PC-3 (cell line): ENCODE measurements around the gene LSMEM2.

ENCODE experiments used
- EZH2 ChIP-seq: fragments of 300-600 bp; sonication (generic); IDR thresholded peaks from one replicate; pipeline ENCODE4 v1.6.1; 2017; ENCODE audit warnings: antibody characterized with exemption, mild to moderate bottlenecking, low read length; ENCODE audit not compliant: unreplicated experiment
- EZH2phosphoT487 ChIP-seq: fragments of 300-600 bp; sonication (generic); IDR thresholded peaks from 2 replicates; pipeline ENCODE4 v1.6.1; 2018; ENCODE audit warnings: mild to moderate bottlenecking, antibody characterized with exemption, low read length, borderline replicate concordance
- TF ChIP-seq, protein P1 (sequence below): fragments of 300-600 bp; sonication (generic); conservative IDR thresholded peaks from 2 replicates; pipeline ENCODE4 v1.5.1; 2017; ENCODE audit warnings: antibody characterized with exemption, low read depth, mild to moderate bottlenecking, low read length

DNA sequence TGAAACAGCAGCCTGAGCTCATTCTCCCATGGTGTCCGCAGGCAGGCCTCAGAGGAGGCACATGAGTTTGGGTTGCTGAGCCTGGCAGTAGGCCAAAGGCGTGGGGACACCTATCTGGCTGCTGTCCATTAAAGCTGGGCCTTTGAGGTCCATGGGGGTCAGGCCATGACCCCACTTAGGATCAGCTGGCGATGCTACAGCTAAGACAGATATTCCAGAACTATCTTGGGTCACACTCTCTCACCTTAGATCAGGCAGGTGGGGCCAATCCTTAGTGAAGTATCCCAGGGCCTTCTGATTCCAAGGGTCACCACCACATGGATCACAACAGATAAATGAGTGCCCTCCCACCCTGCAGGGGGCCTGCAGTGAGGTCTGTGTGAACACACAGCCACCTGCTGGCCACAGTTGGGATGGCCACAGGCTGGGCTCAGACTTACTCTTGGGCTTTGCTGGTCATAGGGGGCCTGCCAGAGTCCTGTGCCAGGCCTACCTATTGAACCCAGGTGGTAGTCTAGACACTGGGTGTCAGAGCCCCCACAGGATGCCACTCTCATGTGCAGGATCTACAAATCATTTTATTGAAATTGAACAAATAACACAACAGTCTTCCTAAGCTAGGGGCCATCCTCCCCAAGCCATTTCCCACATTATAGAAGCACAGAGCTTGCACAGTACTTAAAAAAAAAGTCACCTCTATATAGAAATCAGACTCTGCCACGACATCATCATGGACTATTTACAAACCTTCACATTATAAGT, 45.6 kb downstream of the LSMEM2 start:
- no peak for TF ChIP-seq EZH2phosphoT487
- TF ChIP-seq, protein P1, sequence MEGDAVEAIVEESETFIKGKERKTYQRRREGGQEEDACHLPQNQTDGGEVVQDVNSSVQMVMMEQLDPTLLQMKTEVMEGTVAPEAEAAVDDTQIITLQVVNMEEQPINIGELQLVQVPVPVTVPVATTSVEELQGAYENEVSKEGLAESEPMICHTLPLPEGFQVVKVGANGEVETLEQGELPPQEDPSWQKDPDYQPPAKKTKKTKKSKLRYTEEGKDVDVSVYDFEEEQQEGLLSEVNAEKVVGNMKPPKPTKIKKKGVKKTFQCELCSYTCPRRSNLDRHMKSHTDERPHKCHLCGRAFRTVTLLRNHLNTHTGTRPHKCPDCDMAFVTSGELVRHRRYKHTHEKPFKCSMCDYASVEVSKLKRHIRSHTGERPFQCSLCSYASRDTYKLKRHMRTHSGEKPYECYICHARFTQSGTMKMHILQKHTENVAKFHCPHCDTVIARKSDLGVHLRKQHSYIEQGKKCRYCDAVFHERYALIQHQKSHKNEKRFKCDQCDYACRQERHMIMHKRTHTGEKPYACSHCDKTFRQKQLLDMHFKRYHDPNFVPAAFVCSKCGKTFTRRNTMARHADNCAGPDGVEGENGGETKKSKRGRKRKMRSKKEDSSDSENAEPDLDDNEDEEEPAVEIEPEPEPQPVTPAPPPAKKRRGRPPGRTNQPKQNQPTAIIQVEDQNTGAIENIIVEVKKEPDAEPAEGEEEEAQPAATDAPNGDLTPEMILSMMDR: peak; percentile 96
- no peak for TF ChIP-seq EZH2
